CD4-positive, alpha-beta T cell treated with Interferon gamma for 1 hour (primary cell): ENCODE results near the gene LHFPL3.
"Not testable (repeated sequence)": the region's sequence is repeated elsewhere in the genome, so short reads cannot be mapped to it uniquely, and the experiment has no call there.

Experiments used
- DNase-seq: peaks from one replicate; pipeline ENCODE4 v3.0.0-alpha.2; 2020

Gene LHFPL3

DNA sequence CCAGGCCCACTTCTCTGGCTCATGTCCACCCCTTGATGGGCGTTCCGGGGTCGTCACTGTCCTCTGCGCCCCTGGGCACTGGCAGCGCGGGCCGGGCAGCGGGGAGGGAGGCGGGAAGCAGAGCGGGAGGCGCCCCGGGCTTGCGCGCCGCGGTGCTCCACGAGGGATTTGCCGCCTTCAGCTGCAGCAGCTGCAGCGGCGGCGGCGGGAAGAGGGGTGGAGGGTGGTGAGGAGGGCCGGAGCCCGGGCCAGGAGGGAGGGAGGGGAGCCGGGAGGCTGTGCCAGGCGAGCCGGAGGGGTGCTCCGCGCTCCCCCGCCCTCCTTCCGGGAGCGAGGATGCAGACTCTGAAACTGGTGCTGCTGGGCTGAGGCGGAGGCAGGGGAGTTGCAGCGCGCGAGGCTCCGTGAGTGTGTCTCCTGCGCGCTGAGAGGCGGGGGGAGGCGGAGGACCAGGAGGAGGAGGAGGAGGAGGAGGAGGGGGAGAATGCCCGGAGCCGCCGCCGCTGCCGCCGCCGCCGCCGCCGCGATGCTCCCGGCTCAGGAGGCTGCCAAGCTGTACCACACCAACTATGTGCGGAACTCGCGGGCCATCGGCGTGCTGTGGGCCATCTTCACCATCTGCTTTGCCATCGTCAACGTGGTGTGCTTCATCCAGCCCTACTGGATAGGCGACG is at the start of gene LHFPL3:
TSS of gene LHFPL3 (plus strand) at position 308 of the 674 bp plus-strand sequence.
- DNase-seq = no peak

DNA sequence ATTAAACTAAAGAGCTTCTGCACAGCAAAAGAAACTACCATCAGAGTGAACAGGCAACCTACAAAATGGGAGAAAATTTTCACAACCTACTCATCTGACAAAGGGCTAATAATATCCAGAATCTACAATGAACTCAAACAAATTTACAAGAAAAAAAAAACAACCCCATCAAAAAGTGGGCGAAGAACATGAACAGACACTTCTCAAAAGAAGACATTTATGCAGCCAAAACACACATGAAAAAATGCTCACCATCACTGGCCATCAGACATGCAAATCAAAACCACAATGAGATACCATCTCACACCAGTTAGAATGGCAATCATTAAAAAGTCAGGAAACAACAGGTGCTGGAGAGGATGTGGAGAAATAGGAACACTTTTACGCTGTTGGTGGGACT is 46.7 kb upstream of the LHFPL3 start:
- not testable (repeated sequence) for DNase-seq

DNA sequence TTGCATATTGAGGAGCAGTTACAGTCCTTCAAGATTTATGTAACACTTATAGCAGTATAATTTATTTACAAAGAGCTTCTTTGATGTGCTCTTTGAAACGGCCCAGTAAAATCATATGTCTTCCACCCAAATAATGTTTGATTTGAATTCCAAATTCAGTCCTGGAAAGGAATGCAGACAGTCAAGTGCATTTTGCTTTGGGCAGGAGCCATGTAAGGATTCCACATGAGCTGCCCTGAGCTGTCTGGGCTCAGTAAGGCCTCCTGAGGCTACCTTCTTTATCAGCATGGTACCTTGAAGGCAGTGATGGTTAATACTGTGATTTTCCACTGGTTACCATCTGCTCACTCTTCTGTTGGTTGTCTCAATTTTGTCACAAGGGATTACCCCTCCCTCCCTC is 41.6 kb upstream of the LHFPL3 start:
- DNase-seq = no peak

DNA sequence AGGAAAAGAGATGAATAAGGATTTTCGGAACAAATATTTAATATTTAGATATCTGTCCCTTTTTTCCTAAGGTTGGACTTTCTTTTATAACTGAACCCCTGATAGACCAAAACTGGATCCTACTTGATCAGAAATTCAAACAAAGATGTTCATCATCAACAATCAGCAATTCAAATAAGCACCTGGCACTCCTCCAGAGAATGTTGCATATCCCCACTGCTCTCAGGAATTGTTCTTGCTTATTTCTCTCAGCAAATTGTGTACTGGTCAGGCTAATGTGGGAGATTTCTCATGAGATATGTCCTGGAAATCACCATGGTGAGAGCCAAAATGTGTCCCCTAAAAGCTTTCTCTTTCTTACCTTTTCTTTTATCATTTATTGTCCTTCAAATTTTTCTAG is 40.3 kb upstream of the LHFPL3 start:
- DNase-seq = no peak

DNA sequence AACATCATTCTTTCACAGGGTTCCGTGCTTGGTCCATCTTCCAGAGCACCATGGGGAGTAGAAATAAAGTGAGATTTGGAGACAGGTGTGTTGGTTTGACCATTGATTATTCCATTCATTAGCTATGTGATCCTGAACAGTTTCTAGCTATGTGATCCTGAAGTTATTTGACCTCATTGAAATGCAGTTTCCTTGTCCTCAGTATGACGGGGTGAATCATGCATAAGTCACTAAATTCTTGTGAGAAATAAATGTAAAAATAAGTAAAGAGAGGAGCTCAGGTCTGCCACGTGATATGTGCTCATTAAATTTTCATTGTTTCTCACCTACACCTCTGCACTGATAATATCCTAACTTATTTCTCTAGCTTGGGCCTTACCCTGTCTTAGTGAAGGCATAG is 34.1 kb upstream of the LHFPL3 start:
- DNase-seq = no peak

DNA sequence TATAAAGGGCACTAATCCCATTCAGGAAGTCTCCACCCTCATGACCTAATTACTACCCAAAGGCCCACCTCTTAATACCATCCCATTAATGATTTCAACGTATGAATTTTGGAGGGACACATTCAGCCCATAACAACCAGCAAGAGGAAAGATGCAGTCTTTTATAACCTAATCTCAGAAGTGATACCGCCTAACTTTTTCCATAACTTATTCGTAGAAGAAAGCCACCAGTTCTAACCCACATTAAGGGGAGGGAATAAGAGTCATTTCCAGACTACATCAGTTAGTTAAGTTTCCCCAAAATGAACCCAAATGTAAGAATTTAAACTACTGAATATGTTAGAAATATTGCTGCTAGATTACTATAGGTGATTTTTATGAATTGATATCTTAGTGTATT is 32.1 kb upstream of the LHFPL3 start:
- no peak for DNase-seq

DNA sequence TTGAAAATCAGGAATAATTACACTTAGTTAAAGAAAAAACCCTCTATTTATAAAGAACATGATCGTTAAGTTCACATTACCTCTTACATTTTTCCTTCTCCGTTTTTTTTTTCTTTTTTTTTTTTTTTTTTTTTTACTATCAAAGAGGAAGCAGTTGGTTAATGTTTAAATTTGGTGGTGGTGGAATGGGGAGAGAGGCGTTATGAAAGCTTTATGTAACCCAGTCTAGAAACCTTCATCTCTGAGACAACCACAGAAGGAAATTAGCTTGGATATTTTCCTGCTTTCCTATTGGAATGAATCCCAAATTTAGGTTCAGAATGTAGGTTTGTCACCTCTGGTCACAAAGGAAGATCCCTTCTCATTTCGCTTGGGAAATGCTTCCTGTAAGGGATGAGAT is 31.5 kb upstream of the LHFPL3 start:
- DNase-seq = no peak

DNA sequence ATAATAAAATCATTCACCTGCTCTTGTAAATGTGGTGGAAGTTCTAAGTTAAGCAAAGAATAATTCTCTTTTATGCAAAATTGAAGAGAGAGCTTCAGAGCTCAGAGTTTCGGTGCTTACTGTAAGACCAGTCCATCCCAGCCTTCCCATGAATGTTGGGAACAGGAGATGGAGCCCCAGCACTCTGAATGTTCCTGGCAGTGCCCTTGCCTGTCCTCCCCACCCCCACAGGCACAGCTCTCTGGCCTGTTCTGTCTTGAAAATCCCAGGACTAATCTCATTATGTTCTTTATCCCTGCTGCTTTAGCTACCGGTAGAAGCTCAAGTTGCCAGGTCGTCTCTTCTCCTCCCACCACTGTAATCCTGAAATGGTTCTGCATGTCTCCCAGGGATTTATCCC is 29.1 kb upstream of the LHFPL3 start:
- DNase-seq = no peak

DNA sequence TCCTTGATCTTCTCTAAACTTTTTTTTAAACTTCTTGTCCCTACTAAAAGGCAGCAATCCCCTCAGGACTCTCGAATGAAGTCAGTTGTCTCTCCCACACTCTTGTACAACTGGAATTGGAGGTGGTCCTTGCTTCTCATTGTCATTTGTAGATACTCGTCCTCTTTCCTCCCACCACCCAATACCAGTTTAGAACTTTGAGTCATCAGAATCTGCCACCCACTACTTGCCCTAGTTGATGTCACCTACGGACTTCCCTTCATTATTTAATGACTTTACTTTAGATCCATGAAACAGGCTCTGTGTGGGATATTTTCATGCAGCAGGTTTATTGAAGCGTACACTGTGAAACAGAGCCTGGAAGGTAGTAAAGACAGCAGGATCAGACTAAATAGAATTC is 28.6 kb upstream of the LHFPL3 start:
- no peak for DNase-seq

DNA sequence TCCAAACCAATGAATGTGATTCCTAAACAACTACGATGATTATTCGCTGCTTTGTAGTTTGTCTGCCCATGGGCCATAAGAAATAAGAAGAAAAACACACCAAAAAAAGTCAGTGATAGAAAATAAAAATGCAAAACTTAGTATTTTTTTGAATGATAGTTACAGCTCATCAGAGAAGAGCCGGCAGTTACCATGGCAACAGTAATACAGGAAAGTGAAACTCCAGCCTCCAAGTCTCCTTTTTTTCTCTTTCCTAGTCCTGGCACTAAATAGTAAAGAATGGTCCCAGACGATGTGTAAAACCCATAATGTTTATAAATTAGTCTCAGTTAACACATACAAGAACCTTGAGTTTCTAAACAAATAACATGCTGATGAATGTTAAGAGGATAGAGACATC is 21.6 kb upstream of the LHFPL3 start:
- DNase-seq = no peak

DNA sequence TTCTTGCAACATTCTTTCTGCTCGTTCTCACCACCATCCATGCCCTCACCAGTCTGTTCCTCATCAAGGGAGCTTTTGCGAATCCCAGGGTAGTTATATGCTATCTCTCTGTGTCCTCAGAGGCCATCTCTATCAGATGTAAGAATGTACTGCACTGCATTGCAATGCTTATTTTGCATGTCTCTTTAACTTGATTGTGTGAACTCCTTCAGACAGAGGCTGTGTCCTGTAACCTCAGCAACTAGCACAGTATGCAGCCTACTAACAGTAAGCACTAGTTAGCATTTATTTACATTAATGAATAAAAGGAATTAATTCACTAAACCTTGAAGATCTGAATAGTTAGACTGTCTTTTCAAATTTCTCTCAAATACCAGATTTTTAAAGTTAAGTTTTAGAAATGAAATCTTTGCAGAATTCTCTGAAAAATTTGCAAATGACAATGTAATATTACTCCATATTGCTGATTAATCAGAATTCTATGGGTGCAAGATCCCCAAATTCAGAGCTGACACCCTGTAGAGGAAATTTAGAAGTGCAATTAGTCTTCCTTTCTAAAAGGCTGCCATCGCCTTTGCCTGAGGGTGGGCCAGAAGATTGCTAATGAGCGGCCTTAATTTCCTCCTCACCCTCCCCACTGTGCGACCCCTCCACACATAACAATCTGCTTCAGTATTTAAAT is 10.3 kb upstream of the LHFPL3 start:
- no peak for DNase-seq

DNA sequence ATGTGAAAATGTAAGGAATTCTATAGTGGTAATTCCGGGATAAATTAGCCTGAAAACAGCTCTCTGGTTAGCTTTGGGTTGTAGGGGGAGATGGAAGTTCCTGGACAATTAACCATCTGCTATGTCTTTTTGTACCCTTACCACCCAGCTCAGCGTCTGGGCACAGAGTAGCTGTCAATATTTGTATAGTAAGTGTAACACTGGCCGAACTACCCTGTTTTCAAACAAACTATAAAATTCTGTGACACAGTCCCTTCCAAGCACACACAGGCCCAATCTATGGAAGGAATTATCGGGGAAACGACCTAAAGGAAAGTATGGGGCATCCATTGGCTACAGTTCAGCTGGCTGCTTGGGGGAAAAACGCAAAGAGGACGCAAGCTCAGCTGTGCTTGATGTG is 869 bp upstream of the LHFPL3 start:
- DNase-seq = no peak

DNA sequence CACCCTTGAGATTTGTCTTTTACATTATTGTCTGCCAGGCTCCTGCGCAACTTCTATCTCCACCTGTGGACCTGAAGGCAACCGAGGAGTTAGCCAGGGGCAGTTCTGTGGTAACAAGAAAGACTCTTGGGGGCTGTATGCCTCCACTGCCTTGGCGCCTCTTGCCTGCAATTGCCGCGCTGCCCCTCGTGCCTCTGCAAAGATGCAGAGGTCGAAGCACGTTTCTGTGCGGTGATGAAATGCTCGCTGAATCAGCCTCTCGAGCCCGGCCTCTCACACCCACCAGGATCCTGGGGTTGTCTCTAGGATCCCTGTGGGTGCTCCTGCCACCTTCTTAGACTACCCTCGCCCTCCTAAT is 486 bp upstream of the LHFPL3 start:
- no peak for DNase-seq

DNA sequence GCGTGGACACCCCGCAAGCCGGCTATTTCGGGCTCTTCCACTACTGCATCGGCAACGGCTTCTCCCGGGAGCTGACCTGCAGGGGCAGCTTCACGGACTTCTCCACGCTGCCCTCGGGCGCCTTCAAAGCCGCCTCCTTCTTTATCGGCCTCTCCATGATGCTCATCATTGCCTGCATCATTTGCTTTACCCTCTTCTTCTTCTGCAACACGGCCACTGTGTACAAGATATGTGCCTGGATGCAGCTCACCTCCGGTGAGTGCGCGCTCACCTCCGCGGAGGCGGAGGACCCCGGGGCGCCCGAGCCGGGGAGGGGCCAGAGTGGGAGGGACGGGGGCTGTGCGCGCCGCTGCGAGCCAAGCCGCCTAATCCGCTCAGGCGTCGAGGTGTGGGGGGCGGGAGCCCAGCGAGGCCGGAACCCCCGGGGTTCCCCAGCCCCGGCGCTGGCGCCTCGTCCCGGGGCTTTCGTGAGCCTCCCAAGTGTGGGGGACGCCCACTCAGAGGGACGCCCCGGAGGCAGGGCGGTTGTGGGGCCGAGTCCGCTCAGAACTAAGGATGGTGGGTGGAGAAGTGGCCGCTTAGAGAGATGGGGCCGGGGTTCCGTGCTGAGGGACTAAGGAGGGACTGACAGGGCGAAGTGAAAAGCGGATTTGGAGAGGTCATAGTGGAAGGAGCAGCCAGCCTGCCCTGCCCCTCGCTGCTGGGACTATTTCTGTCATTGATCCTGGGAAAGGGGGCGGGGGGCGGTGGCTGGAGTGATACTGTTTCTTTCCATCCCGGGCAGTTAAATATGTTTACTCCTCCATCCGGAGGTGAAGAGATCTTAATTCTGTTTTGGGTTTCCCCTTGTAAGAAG is 795 bp downstream of the LHFPL3 start:
- no peak for DNase-seq

DNA sequence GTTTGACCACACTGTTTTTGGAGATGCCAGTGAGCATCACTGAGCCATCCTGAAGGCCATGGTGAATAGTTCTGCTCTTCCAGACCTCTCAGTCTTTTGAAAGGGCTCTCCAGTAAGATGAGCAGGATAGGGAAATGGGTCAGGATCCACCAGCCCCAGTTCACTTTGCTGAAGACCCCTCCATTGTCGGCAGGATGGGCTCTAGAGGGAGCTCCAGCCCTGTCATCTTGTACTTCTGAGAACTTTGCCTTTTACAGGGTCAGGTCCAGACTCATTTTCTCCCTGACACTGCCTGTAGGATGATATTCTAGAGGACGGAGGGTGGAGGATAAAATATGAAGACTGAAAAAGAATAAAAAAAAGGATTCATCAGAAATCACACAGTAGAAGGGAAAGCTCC is 13.1 kb downstream of the LHFPL3 start:
- DNase-seq = no peak

DNA sequence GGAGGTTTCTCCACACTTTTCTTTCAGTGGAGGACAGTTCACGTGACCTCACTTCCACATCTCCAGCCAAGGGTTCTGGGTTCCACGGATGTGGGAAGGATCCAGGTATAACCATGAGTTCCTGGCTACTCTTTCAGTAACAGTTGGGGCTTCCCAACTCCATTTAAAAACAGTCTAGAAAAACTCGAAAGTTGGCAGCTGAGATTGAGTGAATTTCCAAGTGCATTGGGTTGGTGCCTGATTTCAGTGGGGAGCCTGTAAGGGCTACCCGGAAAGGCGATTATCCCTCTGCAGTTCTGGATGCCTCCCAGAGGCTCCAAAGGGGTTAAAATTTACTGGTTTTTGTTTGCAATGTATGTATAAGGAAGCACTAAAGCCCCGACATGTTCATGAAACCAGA is 24.3 kb downstream of the LHFPL3 start:
- DNase-seq = no peak

DNA sequence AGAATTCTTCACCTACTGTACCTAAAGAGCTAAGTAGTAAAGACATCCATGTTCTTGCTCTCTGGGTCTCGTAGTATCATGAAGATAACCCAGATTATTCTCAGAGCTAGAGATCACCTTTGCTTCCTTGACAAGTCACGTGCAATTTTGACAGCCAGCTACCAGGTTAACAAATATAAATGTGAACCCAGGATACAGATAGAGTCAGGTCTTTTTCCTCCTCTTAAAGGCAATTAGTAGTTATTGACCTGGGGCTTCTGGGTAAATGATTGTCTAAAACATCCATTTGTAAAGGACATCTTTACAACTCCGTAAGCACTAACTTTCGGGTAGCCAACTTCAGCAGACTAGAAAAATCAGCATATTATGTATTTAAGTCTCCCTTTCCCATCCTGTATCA is 28.8 kb downstream of the LHFPL3 start:
- no peak for DNase-seq

DNA sequence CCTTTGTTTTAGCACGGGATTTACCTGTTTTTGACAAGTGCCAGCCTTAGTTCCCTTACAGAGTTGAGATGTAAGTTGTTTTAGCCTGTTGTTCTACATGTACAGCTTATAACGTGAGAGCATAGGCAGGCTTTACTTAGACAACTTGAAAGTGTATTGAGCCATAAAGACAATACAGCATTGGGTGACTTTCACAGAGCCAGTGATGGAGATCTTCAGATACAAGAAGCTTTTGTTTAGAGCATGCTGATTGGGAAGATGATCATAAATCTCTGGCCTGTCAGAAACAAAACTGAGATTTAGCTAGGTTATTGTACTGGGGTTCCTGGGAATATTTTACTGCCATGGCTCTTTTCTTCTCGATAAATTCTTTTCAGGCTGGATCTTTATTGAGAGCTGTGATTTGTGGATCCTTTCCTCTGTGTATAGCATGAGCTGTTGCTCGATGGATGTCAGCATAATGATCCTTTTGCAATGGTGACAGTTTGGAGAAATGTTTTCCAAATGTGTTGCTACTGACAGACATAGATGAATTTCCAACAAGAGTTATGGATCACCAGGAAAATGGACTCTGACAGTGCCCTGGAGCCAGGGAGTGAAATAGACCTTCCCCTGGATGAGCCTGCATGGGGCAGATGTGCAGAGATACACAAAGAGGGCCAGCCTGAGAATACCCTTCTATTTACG is 30.2 kb downstream of the LHFPL3 start:
- no peak for DNase-seq

DNA sequence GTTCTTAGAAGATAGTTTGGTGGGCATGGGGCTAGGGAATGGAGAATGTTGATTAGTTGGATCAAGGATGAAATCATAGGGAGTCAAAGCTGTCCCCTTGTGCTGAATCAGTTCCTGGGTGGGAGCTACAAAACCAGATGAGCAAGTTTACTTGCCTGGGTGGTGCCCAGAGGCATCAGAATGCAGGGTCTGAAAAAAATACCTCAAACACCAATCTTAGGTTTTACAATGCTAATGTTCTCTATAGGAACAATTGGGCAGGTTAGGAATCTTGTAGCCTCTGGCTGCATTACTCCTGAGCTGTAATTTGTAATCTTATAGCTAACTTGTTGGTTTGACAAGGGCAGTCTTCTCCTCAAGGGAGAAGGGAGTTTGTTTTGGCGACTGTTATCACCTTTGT is 34.4 kb downstream of the LHFPL3 start:
- DNase-seq = no peak

DNA sequence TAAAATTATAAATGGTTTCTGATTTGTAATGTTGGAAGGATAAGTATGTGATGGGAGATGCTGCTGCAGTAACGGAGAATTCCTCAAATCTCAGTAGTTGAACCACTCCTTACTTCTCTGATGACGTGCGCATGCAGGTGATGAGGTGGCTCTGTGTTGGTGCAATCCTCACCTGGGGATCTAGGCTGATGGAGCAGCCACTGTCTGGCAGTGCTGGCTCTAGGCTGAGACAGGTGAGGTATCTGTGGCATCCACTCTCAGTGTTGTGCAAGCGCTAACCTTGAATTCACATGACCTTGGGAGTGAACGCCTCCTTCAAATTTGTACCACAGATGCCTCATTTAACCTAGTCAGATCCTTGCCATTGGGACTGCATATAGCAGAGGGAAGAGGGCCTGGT is 35.0 kb downstream of the LHFPL3 start:
- no peak for DNase-seq

DNA sequence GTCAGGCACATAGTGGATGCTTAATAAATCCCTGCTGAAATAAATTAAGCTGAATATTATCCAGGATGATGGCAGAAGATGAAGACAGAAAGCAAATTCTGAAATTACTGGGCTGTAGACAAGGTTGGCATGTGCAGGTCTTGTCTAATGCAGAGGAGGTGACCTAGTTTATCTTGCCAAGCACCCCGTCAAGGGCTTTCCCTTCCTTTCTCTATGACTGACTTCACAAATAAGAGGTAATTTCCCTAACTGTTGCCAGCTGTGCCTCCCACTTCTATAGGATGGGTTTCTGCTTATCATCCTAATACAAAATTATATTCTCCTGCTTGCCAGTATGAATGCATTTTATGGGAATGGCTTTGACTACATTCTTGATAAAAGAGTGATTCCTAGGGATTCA is 38.0 kb downstream of the LHFPL3 start:
- no peak for DNase-seq

DNA sequence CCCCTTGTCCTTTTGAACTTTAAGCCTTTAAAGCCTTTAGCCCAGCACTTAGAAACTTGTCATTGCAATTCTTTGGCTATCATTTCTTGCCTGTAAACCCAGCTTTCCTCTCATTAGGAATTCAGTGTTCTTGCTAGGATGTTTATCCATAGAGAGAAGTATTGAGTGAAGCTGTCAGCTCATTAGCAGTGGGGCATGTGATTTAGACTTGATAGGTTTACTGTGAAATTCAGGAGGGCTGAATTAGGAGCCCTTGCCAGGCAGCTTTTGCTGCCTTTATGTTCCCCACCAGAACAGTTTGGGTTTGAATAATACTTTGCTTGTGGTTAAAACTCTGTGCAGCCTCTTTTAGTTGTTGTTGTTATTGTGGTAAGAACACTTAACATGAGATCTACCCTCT is 39.5 kb downstream of the LHFPL3 start:
- DNase-seq = no peak

DNA sequence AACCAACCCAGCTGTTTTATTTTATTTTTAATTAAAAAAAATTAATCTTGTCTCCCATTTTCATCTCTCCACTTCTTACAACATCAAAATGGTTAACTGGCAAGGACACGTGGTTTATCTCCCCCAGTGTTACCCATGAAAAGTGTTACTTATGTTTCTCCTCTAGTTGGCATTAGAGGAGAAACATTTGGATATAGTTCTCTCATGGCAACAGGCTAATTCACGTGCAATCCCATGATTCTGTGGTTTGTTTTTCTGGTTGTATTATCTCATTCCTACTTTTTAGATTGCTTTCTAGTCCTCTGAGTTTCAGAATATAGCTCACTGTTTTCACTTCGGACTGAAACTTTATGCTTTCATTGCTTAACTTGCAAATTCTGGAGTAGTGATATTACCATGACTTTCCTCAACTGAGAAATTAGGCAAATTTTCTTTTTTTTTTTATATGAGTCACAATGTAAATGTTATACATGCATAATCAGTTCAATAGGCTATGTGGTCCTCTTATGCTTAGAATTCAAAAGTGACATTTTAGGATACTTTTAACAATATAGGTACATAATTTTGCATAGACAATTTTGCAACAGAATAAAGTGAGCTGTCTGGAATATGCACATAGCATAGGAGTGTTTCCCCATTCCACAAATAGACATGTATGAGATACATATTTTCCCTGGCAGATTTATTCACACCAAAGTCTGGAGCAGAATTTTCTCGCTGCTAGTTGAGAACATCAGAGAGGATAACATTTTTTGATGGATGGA is 43.0 kb downstream of the LHFPL3 start:
- DNase-seq = no peak
